Hematopoietic multipotent progenitor cell treated with erythropoietin and hydrocortisone succinate and interleukin-3 and kit ligand, for 17 days (in vitro differentiated cells): ENCODE measurements around the gene SOX13.

ENCODE experiments used
- DNase-seq: peaks from one replicate; pipeline ENCODE4 v3.0.0-alpha.2; 2015; ENCODE audit warnings: low spot score

Gene SOX13

GRCh38 chr1:204065174-204065985, 7.5 kb upstream of the SOX13 start:
- DNase-seq = no peak

- no peak for DNase-seq
Measured at GRCh38 chr1:204065986-204066300, 7.0 kb upstream of the SOX13 start.

- no peak for DNase-seq
Measured at GRCh38 chr1:204067935-204068334, 5.0 kb upstream of the SOX13 start.

GRCh38 chr1:204069887-204070286, 3.0 kb upstream of the SOX13 start:
- no peak for DNase-seq

GRCh38 chr1:204070895-204071294, 2.0 kb upstream of the SOX13 start:
- no peak for DNase-seq

- DNase-seq = no peak
Measured at GRCh38 chr1:204073837-204074273, 940 bp downstream of the SOX13 start.

- no peak for DNase-seq
Measured at GRCh38 chr1:204074274-204075138, 1.6 kb downstream of the SOX13 start.

- no peak for DNase-seq
Measured at GRCh38 chr1:204075139-204075521, 2.2 kb downstream of the SOX13 start.

- DNase-seq = no peak
Measured at GRCh38 chr1:204075890-204076846, 3.3 kb downstream of the SOX13 start.

- DNase-seq = no peak
Measured at GRCh38 chr1:204076891-204077290, 4.0 kb downstream of the SOX13 start.

- DNase-seq = no peak
Measured at GRCh38 chr1:204077979-204078696, 5.2 kb downstream of the SOX13 start.

- no peak for DNase-seq
Measured at GRCh38 chr1:204079608-204079999, 6.7 kb downstream of the SOX13 start.

- DNase-seq = no peak
Measured at GRCh38 chr1:204080163-204080903, 7.4 kb downstream of the SOX13 start.

- no peak for DNase-seq
Measured at GRCh38 chr1:204081164-204081790, 8.4 kb downstream of the SOX13 start.

GRCh38 chr1:204081791-204082513, 9.0 kb downstream of the SOX13 start:
- no peak for DNase-seq

- DNase-seq = no peak
Measured at GRCh38 chr1:204083491-204083890, 10.6 kb downstream of the SOX13 start.

GRCh38 chr1:204084247-204084772, 11.4 kb downstream of the SOX13 start:
- DNase-seq = no peak

GRCh38 chr1:204085876-204086275, 13.0 kb downstream of the SOX13 start:
- no peak for DNase-seq

GRCh38 chr1:204087181-204087892, 14.4 kb downstream of the SOX13 start:
- DNase-seq = no peak
